HG03139 (cell line): Measurements from ENCODE around the gene PTPRD.
"Not testable (repeated sequence)": the region's sequence is repeated elsewhere in the genome, so short reads cannot be mapped to it uniquely, and the experiment has no call there.

Experiments used
- ATAC-seq: cut with Tn5 transposase; IDR thresholded peaks from one replicate; pipeline ENCODE4 v1.9.1; 2021; ENCODE audit not compliant: unreplicated experiment

PTPRD gene

DNA sequence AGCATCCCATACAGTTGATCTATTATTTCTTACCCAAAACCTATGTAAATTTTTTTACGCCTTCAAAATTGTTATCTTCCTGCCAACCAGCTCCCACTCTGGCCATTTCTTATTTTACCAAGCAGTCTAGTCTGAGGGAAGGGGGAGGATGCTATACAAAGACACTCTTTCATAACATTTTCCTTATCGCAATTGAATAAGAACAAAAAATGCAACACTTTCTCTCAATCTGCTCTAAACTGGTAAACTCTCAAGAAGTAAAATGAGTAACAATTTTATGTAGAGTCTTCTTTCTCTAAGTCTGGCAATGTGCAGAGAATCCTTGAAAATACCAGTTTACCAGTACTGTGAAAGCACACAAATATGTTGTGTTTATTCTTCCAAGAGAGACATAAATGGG lies 1216.3 kb downstream of the PTPRD start:
- ATAC-seq: no peak

- no peak for ATAC-seq
These were observed 1217.3 kb downstream of the PTPRD start for GRCh38 chr9:9395539-9395938.

DNA sequence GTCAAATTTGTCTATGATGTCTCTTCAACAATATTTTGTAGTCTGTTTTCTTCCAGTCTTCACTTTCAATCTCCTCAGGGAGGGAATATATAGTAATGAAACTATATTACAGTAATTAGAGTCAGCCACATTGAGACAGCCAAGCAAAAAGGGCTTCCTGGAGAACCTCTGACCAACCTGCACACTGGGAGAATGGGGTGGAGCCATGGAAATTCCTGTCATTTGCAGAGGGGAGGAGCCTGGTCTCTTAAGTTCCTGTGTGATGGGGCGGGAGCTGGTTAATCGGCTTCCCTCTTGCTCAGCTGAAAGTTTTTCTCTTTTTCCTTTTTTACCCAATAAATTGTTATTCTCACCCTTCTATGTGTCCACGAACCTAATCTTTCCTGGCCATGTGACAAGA lies 1220.0 kb downstream of the PTPRD start:
- ATAC-seq: no peak

DNA sequence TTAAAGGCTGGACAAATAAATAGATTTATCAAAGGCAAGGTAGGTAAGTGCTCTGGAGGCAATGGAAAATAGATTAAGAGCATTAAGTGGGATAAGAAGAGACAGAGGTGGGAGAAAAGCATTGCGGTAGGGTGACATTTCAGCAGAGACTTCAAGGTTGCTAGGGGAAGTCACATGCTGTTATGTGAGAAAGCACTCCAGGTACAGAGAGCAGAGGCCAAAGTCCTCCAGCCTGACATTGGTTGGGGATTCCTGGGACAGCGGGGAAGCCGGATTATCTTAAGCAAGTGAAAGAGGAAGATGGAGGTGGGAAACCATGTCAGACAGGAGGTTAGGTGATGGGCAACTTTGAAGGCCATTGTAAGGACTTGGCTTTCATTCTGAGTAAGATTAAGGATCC lies 1222.9 kb downstream of the PTPRD start:
- ATAC-seq: no peak

DNA sequence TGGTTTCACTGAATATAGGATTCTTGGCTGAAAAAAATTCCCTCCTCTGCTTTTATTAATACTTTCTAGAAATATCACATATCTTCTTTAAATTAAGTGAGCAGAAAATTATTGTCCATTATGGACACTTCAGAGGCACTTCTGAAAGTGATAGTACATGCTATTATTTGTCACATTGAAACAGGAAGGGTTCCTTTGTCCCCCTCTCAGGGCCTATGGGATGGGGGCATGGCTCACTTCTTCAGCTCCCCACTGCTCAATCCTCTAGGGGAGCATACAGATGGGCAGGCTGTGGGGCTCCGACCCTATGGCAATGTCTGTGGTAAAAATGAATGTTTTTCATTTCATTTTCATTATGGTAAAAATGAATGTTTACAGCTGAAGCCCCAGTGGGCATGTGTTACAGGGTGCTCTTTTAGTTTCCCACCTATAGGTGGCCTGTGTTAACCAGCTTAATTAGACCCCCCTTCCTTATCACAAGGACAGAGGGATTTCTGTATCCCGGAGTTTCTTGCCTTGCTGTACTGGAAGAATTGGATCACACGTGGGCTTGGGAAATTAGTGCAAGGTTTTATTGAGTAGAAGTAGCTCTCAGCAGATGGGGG lies 1225.2 kb downstream of the PTPRD start:
- no peak for ATAC-seq

GRCh38 chr9:9362332-9362731 lies 1250.5 kb downstream of the PTPRD start:
- ATAC-seq: no peak

GRCh38 chr9:9352877-9353481 lies 1259.8 kb downstream of the PTPRD start:
- ATAC-seq: no peak

DNA sequence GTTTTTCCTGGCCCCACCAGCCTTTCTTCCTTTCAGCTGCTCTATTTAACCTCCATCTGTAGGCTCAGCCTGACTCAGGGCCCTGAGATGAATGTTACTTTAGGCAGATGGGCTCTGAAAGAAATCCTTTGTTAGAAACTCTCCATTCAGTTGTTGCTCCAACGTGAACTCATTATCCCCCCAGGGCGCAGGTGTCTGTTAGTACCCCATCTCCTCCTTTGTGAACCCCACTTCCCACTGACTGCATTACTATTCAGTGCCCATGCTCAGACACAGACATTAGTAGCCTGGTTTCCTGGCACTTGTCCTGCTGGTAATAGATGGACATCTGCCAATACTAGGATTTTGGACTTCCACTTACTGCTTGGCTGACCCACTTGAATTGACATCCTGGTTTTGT lies 1271.6 kb downstream of the PTPRD start:
- ATAC-seq: no peak

GRCh38 chr9:9337129-9337528 lies 1275.7 kb downstream of the PTPRD start:
- ATAC-seq: no peak

DNA sequence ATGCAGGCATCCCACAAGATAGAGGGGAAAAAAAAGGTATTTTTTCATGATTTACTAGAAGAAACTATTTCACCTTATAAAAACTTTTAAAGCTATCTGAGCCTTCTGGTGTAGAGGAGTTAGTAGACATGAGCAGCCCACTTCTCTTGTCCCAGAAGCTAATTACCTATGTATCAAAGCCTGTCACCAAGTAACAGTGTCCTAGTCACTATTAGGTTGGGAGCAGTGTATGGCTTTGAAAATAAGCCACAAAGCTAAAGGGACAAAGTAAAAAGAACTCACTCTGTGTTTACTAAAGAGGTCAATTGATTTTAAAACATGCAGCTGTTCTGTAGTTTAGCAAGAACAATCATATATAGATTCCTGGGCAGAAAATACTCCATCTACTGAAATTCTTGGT lies 1286.1 kb downstream of the PTPRD start:
- no peak for ATAC-seq

- no peak for ATAC-seq
These were observed 1293.8 kb downstream of the PTPRD start for GRCh38 chr9:9319007-9319406.

DNA sequence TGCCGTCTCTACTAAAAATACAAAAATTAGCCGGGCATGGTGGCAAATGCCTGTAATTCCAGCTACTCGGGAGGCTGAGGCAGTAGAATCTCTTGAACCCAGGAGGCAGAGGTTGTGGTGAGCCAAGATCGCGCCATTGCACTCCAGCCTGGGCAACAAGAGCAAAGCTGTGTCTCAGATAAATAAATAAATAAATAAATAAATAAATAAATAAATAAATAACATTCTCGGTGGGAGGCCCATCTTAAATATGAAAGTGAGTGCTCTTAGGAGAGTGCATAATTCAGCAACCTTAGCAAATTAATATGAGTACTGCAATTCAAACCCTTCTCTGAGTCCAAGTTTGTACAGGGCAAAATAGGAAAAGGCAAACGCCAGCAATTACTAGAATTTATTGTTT lies 1302.1 kb downstream of the PTPRD start:
- ATAC-seq: not testable (repeated sequence)

DNA sequence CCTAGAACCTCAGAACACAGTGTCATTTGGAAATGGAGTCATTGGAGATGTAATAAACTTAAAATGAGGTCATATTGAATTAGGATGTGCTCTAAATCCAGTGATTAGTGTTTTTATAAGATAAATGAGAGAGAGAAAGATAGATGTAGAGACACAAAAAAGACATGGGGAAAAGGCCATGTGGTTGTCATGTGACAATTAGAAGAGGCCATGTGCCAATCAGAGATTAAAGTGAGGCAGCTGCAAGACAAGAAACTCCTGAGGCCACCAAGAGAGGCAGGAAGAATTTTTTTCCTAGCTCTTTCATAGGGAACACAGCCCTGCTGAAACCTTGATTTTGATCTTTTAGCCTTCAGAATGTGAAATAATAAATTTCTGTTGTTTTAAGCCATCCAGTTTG lies 1307.2 kb downstream of the PTPRD start:
- no peak for ATAC-seq

DNA sequence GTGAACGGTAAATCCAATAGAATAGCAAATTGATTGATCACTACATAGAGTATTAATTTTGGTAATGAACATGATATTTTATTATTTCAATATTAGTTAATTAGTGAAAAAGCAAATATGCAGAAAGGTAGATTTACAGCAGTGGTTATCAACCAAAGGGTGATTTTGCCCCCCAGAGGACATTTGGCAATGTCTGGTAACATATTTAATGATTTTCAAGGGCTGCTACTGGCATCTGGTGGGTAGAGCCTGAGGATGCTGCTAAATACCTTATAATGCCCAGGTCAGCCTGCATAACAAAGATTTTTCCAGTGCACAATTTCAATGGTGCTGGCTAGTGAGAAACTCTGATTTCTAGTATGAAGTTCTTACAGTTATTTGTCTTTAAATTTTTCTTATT lies 1313.7 kb downstream of the PTPRD start:
- no peak for ATAC-seq

DNA sequence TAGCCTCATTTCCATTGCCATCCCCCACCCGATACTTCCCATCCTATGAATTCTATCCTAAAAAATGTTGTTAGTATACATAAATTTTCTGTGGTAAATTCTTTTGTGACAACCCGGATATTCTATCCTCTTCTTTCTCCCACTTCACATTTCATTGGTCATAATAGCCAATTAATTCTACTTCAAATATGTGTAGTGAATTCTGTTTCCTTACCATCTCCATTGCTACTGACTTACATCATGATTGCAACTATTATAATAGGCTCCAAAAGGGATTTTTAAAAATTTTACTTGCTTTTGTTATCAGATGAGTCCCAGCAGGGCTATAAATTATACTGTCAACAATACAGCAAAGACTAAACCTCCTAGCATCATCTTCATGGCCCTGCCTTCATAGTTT lies 1326.8 kb downstream of the PTPRD start:
- no peak for ATAC-seq

- ATAC-seq: no peak
These were observed 1328.6 kb downstream of the PTPRD start for GRCh38 chr9:9284201-9284600.

DNA sequence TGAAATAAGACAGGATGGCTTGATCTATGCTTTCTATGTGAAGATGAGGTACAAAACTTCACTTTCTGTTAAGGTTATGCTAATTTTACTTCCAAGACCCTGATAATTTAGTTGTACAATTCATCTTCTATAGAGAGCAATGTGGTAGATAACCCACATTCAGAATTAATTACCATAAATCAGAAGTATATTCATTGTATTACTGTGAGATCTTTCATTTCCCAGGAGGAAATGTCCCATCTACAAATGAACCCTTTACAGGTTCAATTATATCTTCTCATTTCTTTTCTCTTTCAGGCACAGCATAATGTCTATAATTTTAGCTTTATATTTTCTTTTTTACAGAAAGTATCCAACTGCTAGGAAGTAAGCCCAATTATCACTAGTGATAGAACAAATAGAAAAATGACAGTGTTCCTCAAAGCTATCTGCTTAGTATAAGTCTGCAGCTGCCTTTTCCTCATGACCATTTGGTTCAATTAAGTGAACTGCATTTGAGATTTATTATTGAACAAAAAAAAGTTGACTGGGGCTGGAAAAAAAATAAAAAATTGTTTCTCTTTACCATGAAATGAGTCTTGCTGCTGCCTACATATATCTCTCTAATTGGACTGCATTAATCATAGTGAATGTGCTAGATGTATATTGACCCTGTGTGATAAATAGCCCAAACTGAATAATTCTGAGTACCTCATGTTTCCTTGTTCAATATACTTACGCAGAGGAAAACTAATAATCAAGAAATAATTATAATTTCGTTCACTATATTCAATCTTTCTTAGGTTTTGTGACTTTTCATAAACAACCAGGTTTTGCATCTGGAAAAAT lies 1329.4 kb downstream of the PTPRD start:
- no peak for ATAC-seq

GRCh38 chr9:9275601-9276000 lies 1337.2 kb downstream of the PTPRD start:
- no peak for ATAC-seq

DNA sequence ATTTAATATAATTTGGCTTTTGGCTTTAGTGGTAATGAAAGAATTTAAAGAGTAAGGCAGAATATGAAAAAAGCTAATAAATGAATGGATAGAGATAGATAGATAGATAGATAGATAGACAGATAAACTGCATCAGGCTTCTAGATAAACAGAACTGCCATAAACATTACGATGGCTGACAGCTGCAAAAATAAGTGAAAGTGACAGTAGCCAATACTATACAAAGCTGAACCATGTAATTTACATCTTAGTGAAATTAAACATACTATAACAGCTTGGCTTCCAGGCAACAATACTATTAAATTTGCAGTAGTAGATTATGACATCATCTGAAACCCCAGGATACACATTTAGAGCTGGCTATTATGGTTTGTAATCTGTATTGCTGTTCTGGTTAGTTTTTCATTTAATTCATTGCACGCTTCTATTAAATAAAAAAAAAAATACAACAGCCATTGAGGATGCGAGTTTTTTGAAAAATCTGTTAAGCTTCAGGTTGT lies 1354.8 kb downstream of the PTPRD start:
- ATAC-seq: no peak

GRCh38 chr9:9246726-9247125 lies 1366.1 kb downstream of the PTPRD start:
- no peak for ATAC-seq

DNA sequence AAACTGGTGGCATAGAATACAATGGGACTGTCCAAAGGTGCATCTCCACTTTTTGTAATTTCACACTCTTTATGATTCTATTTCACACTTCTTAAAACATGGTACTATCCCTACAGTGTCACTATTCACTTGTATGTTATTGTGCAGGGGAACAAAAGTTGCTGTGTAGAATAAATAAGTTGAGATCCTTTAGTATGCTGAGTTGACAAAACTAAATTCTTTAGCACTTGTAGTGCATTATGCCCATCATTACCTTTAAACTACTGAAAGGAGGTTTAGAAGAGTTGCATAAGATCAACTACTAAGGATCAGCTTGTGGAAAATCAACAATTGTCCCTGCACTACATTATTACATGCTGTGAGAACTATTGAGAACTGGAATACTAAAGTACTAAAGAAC lies 1380.9 kb downstream of the PTPRD start:
- ATAC-seq: no peak

DNA sequence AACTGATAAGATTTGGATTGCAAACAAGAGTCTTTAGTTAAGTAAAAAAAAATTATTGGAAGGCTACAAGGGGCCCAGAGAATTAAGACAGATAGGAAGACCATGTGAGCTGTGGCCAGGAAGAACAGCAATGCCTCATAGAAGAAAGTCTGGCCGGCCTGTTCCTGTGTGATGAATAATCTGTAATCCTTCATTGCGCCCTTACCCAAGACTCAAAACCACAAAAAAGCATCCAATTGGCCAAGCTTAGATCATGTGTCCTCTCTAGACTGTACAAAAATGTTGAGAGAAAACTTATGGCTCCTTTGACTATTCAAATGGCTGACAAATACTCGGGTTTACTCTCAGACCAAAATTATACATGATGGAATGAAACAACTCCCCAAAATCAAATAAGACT lies 1383.5 kb downstream of the PTPRD start:
- no peak for ATAC-seq
